Measurements from ENCODE around the gene KLK14. TPM values are rescaled to one million over a fixed set of nuclear protein-coding genes. Genes with fewer than 3 reads are reported as not detected.

The KLK14 gene
- total RNA-seq, 1 donor from 2014 or later, result 0.82 TPM

DNA sequence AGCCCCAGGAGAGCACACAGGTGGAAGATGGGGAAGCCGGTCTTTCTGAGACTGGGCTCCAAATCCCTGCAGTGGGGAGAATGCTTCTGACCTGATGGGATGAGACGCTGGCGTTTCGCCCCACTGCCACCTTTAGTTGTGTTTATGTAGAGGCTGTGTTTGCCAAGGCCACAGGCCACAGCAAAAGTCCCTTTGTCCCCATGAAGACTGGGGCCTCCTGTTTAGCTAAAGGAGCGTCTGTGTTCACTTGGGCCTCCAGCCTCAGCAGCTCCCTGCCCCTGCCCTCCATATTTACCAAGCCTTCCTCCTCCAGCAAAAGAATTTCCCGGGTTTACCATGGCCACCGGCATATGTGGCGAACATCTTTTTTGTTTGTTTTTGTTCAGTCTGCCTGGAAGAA is 10.4 kb upstream of the KLK14 start:
- Mint-ChIP-seq H3K4me3 (no peak overlapping the region), H3K27me3 (no peaks in the 10 kb centered on the region), H3K9me3 (no peaks in the 10 kb centered on the region), H3K27ac (no peak overlapping the region), H3K4me1 (no peaks in the 10 kb centered on the region), H3K36me3 (ENCODE audit: low read depth) (peaks cover 19% of the 10 kb centered on the region)
- ATAC-seq (ENCODE audit: low read depth) (no peak), DNase-seq (no peak)
- intact Hi-C loops (cut with micrococcal nuclease), result no loop called here
- ChIA-PET CTCF (no interaction called here), POLR2A (no interaction called here)
- TF ChIP-seq CTCF (IDR thresholded peaks at IDR 0.05), result no peak

GRCh38 chr19:51091895-51092873 is 9.5 kb upstream of the KLK14 start:
- H3K4me1 Mint-ChIP-seq, result no peaks in the 10 kb centered on the region
- DNase-seq (no peak), ATAC-seq (ENCODE audit: low read depth) (no peak)
- H3K9me3 Mint-ChIP-seq, result no peaks in the 10 kb centered on the region
- no peak for TF ChIP-seq CTCF (IDR thresholded peaks at IDR 0.05)
- H3K27ac Mint-ChIP-seq, result no peak overlapping the region
- no peaks in the 10 kb centered on the region for H3K27me3 Mint-ChIP-seq
- peaks cover 11% of the 10 kb centered on the region for H3K36me3 Mint-ChIP-seq (ENCODE audit: low read depth)
- intact Hi-C loops (cut with micrococcal nuclease), result no loop called here
- no peak overlapping the region for H3K4me3 Mint-ChIP-seq
- ChIA-PET CTCF (no interaction called here), POLR2A (interaction anchor here (0.7 kb wide), 1 partner anchor 1055 kb away, joined by 4 read pairs; no protein-coding TSS in a partner anchor)

- no peak for DNase-seq
- ATAC-seq (ENCODE audit: low read depth), result no peak
- POLR2A ChIA-PET, result interaction anchor here (0.7 kb wide), 1 partner anchor 1053 kb away, joined by 4 read pairs; no protein-coding TSS in a partner anchor
- peaks cover 2% of the 10 kb centered on the region for H3K36me3 Mint-ChIP-seq (ENCODE audit: low read depth)
- CTCF ChIA-PET, result no interaction called here
- H3K4me3 Mint-ChIP-seq, result no peak overlapping the region
- H3K9me3 Mint-ChIP-seq, result no peaks in the 10 kb centered on the region
- H3K4me1 Mint-ChIP-seq, result no peaks in the 10 kb centered on the region
- no peak overlapping the region for H3K27ac Mint-ChIP-seq
- TF ChIP-seq CTCF (IDR thresholded peaks at IDR 0.05), result no peak
- no peaks in the 10 kb centered on the region for H3K27me3 Mint-ChIP-seq
- intact Hi-C loops (cut with micrococcal nuclease), result no loop called here
Observed at GRCh38 chr19:51091126-51091525, 8.4 kb upstream of the KLK14 start.

DNA sequence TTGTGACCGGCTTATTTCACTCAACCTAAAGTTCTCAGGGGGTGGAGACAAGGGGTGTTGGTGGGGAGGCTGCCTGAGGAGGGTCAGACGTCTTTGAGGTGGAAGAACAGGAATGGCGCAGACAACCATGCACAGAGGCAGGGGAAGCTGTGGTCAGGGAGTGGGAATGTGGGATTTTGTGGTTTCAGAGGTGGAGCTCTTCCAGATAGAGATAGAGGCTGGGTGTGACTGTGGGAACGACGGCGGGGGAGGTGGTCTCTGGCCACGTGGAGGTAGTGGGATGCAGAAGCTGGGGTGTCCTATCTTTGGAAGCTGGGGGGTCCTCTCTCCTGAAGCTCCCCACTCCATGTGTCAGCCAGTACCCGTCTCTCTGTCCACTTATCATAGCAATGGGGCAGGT is 7.8 kb upstream of the KLK14 start:
- H3K27ac Mint-ChIP-seq, result no peak overlapping the region
- DNase-seq, result no peak
- no peak for ATAC-seq (ENCODE audit: low read depth)
- no peaks in the 10 kb centered on the region for H3K36me3 Mint-ChIP-seq (ENCODE audit: low read depth)
- no peaks in the 10 kb centered on the region for H3K9me3 Mint-ChIP-seq
- intact Hi-C loops (cut with micrococcal nuclease), result no loop called here
- H3K27me3 Mint-ChIP-seq, result no peaks in the 10 kb centered on the region
- CTCF ChIA-PET, result no interaction called here
- POLR2A ChIA-PET, result no interaction called here
- TF ChIP-seq CTCF (IDR thresholded peaks at IDR 0.05), result no peak
- H3K4me3 Mint-ChIP-seq, result no peak overlapping the region
- no peaks in the 10 kb centered on the region for H3K4me1 Mint-ChIP-seq

DNA sequence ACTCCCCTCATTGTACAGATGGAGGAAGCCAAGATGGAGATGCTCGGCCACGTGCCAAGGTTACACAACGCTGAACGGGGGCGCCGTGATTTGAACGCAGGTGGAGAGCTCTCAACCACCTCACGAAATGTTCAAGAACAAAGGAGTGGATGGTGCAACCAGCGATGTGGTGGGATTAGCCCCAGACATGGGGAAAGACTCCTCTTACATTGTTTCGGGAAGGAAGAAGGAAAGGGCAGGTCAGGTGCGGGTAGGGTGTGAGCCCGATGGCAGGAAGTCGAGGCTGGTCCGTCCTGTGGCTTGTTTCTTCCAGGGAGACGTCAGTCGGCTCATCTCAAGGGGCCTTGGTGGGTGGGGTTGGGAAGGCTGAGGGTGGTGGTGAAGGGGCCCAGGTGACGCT is 7.1 kb upstream of the KLK14 start:
- intact Hi-C loops (cut with micrococcal nuclease), result no loop called here
- no peaks in the 10 kb centered on the region for H3K36me3 Mint-ChIP-seq (ENCODE audit: low read depth)
- ATAC-seq (ENCODE audit: low read depth) (no peak), DNase-seq (no peak)
- POLR2A ChIA-PET, result no interaction called here
- H3K4me3 Mint-ChIP-seq, result no peak overlapping the region
- CTCF ChIA-PET, result no interaction called here
- H3K27me3 Mint-ChIP-seq, result no peaks in the 10 kb centered on the region
- TF ChIP-seq CTCF (IDR thresholded peaks at IDR 0.05), result no peak
- no peaks in the 10 kb centered on the region for H3K4me1 Mint-ChIP-seq
- no peaks in the 10 kb centered on the region for H3K9me3 Mint-ChIP-seq
- no peak overlapping the region for H3K27ac Mint-ChIP-seq

All from activated B cell treated with CpG ODN at 0.5 μM for 24 hours (primary cell).